Kidney (tissue), 14 donors: ENCODE results near the gene CHDH. TPM values are rescaled to one million over a fixed set of nuclear protein-coding genes. Genes with fewer than 3 reads are reported as not detected.

Source experiments
- DNase-seq, 5 donors: peaks; one replicate each; pipeline ENCODE4 v3.0.0-alpha.2; 2013 to 2020
- FAIRE-seq: peaks from 2 replicates; lab custom pipeline; 2012; peaks lifted over from hg19 to GRCh38; lab: Jason Lieb, UNC
- H3K27ac ChIP-seq, 2 donors: one replicate each; pipeline ENCODE4 v1.7.0; 2013; ENCODE audit warnings: low read depth in 2 of 2, low read length in 2 of 2, inconsistent platforms in 1 of 2
- H3K27me3 ChIP-seq: one replicate; pipeline ENCODE4 v1.7.1; 2013; ENCODE audit warnings: low read length, inconsistent platforms; ENCODE audit not compliant: control insufficient read depth, insufficient read depth
- H3K36me3 ChIP-seq, 3 donors: one replicate each; pipeline versions ENCODE4 v1.7.0 to v1.7.1; 2013; ENCODE audit warnings: low read length in 3 of 3, control low read depth in 1 of 3, inconsistent platforms in 1 of 3; ENCODE audit not compliant: insufficient read depth in 3 of 3, control insufficient read depth in 2 of 3
- H3K4me1 ChIP-seq, 3 donors: one replicate each; pipeline versions ENCODE4 v1.7.0 to v1.7.1; 2013; ENCODE audit warnings: low read length in 3 of 3, inconsistent platforms in 1 of 3, low read depth in 1 of 3; ENCODE audit not compliant: control insufficient read depth in 2 of 3, insufficient read depth in 2 of 3
- H3K4me3 ChIP-seq, 3 donors: one replicate each; pipeline versions ENCODE4 v1.7.0 to v1.8.1; 2013; ENCODE audit warnings: low read length in 3 of 3, control low read depth in 1 of 3, inconsistent platforms in 1 of 3
- H3K9ac ChIP-seq, 3 donors: one replicate each; pipeline versions ENCODE4 v1.7.0 to v1.7.1; 2013; ENCODE audit warnings: low read length in 3 of 3, control low read depth in 1 of 3, inconsistent platforms in 1 of 3
- H3K9me3 ChIP-seq, 3 donors: one replicate each; pipeline versions ENCODE4 v1.7.0 to v1.7.1; 2013; ENCODE audit warnings: low read length in 3 of 3, control low read depth in 1 of 3, inconsistent platforms in 1 of 3; ENCODE audit not compliant: control insufficient read depth in 2 of 3, insufficient read depth in 1 of 3
- intact Hi-C: fragments of 100-400 bp; cut with DNase I; formaldehyde crosslinking; loops from one replicate; pipeline ENCODE4 v1.11.1; 2022
- polyA plus RNA-seq: library from polyadenylated mRNA; stranded (reverse); fragments of 350-450 nt; fragmentation: Illumina TruSeq; extraction: RNeasy Lipid Tissue Mini Kit (QIAGEN cat#74804); gene quantifications from one replicate; pipeline ENCODE4 v1.2.3, GENCODE V29; 2014; ENCODE audit warnings: low read depth, low replicate concordance; ENCODE audit not compliant: insufficient read depth
- total RNA-seq: library from RNA; stranded (reverse); fragmentation: NEBNext Ultra II Directional; extraction: Animal tissue kit (Norgen Biotek cat#: 25700); gene quantifications from one replicate; pipeline ENCODE4 v1.2.1, GENCODE V29; 2021
- TF ChIP-seq, protein P1 (sequence below): IDR thresholded peaks from 3 replicates; pipeline ENCODE4 v1.5.1; 2012; ENCODE audit warnings: mild to moderate bottlenecking, moderate library complexity, borderline replicate concordance; ENCODE audit not compliant: insufficient read depth; ENCODE audit errors: extremely low read depth
- donor health status: control.
- donor health status: control.
- donor health status: control.
- donor health status: control.
- donor health status: control.
- donor health status: DM: yes; HTN: yes; CAD: no.
- donor health status: Normal renal cell carcinoma (clear cell type).

Gene CHDH
- total and polyA plus RNA-seq, 2 donors from 2014 or later, result 26.5 to 33.4 TPM

DNA sequence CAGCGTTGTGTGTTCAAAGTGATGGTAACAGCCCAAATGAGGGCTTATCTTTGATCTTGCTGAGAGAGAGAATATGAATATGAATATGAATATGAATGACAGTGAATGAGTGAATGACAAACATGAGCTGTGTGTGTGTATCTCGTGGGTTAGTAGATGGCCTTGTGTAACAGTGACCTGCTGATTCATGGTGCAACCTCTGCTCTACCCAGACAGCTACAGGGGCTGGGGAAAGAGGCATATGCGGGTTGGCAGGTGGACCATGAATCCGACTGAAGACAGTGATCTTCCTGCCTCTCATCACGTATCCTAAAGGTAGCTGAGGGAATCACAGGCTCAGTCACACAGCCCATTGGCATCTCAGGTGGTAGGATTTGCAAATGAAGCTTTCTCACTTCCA lies 58.2 kb downstream of the CHDH start:
- no peaks in the 10 kb centered on the region for H3K9me3 ChIP-seq
- DNase-seq (no peak), FAIRE-seq (no peak)
- H3K4me1 ChIP-seq, result no peaks in the 10 kb centered on the region
- H3K9ac ChIP-seq, result no peak overlapping the region
- no peaks in the 10 kb centered on the region for H3K27me3 ChIP-seq
- H3K36me3 ChIP-seq, result no peaks in the 10 kb centered on the region
- no peak overlapping the region for H3K4me3 ChIP-seq
- intact Hi-C loops, result no loop called here
- TF ChIP-seq, protein P1, sequence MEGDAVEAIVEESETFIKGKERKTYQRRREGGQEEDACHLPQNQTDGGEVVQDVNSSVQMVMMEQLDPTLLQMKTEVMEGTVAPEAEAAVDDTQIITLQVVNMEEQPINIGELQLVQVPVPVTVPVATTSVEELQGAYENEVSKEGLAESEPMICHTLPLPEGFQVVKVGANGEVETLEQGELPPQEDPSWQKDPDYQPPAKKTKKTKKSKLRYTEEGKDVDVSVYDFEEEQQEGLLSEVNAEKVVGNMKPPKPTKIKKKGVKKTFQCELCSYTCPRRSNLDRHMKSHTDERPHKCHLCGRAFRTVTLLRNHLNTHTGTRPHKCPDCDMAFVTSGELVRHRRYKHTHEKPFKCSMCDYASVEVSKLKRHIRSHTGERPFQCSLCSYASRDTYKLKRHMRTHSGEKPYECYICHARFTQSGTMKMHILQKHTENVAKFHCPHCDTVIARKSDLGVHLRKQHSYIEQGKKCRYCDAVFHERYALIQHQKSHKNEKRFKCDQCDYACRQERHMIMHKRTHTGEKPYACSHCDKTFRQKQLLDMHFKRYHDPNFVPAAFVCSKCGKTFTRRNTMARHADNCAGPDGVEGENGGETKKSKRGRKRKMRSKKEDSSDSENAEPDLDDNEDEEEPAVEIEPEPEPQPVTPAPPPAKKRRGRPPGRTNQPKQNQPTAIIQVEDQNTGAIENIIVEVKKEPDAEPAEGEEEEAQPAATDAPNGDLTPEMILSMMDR, result no peak
- H3K27ac ChIP-seq, result no peak overlapping the region

DNA sequence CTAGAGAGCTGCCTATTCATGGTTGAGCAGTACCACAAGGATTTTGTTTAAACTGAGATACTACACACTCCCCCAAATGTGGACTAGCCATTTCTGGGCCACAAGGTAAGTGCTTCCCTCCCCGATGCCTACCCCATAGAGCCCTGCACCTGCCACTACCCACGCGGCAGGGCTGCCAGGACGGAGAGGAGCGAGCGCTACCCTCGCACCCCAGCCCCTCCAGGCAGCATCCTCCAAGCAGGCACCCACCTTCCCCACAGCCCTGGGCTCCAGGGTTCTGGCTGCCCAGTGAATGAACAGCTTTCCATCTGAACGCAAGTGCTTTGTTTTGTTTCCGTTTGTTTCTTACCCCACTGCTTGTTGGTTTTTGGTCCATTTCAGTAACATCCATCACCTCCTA lies 59.2 kb downstream of the CHDH start:
- no peak overlapping the region for H3K27ac ChIP-seq
- no peaks in the 10 kb centered on the region for H3K4me1 ChIP-seq
- H3K9ac ChIP-seq, result no peak overlapping the region
- no peak for FAIRE-seq
- H3K4me3 ChIP-seq, result no peak overlapping the region
- TF ChIP-seq, protein P1, result no peak
- H3K9me3 ChIP-seq, result no peaks in the 10 kb centered on the region
- no peaks in the 10 kb centered on the region for H3K27me3 ChIP-seq
- intact Hi-C loops, result no loop called here
- DNase-seq, result no peak
- H3K36me3 ChIP-seq, result no peaks in the 10 kb centered on the region

DNA sequence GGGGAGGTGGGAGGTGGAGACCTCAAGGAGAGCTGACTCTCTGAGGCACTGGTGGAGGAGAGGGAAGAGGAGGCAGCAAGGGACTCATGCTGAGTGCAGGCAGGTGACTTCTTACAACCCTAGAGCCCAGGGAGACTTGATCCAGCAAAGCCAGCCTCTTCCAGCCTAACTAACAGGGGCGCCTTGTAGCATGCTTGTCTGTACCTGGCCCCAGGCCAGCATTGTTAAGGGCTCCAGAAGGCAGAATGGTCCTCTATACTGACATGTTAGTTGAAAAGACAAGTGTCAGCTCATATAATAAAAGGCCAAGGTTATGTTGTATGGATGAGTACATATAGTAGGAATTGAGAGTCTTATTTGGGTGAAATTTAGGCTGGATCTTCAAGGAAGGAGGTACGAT lies 65.4 kb downstream of the CHDH start:
- no peak for FAIRE-seq
- intact Hi-C loops, result no loop called here
- TF ChIP-seq, protein P1, result no peak
- DNase-seq, result no peak
- H3K9ac ChIP-seq, result no peak overlapping the region
- H3K36me3 ChIP-seq, result no peaks in the 10 kb centered on the region
- no peak overlapping the region for H3K27ac ChIP-seq
- H3K9me3 ChIP-seq, result no peaks in the 10 kb centered on the region
- no peaks in the 10 kb centered on the region for H3K4me1 ChIP-seq
- H3K27me3 ChIP-seq, result no peaks in the 10 kb centered on the region
- no peak overlapping the region for H3K4me3 ChIP-seq

DNA sequence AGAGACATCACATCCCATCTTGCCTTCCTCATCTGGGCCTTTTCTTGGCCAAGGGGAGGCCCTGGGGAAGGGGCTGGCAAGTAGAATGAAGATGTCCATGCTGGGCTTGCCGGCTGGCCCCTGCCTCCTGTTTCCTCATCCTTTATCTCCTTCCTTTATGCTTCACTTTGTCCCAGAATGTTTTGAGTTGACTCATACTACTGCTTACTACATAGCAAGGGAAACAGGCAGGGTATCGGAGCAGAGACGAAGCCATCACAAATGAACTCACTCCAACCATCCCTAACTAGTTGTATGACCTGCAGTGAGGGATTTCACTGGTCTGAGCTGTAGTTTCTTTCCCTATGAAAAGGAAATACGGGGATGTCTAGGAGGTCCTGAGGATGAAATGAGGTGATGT lies 66.0 kb downstream of the CHDH start:
- no peak overlapping the region for H3K9ac ChIP-seq
- FAIRE-seq (no peak), DNase-seq (no peak)
- H3K4me1 ChIP-seq, result no peaks in the 10 kb centered on the region
- no peak overlapping the region for H3K27ac ChIP-seq
- no peaks in the 10 kb centered on the region for H3K27me3 ChIP-seq
- no peaks in the 10 kb centered on the region for H3K9me3 ChIP-seq
- H3K4me3 ChIP-seq, result no peak overlapping the region
- no peaks in the 10 kb centered on the region for H3K36me3 ChIP-seq
- intact Hi-C loops, result no loop called here
- TF ChIP-seq, protein P1, result no peak
